ENCODE data around the gene PPP2R5E.

The PPP2R5E gene

DNA sequence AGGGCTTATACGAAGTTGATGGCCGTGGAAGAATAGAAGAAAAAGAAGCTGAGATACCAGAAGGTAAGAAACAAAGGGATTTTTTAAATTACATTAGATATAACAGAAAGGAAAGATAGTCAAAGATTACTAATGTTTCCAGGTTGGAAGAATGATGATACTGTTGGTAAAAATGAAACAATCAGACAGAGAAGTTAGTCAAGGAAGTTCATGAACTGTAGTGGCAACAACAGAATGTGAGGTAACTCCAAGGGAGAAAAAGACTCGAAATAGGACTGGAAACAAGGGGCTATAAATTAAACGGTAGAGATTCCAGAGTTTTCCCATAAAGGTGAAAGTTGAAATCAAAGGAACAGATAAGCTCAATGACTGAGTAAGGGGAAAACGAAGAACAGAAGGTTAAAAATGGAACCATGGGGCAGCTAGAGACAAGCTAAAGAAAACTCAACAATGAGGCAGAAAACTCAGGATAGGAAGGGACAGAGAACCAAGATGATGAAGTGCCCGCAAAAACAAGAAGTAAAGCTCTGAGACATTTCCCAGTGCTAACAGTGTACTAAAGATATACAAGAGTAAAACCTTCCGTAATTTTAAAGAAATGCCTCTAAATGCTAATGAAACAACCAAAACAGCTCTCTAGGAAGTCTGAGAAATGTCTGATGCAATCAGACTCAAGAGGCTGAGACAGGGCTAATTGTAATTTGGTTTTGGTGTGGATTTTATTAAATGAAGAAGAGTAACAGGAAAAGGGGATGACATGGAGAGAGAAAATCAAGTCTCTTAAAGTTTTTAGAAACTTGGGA is 70.0 kb downstream of the PPP2R5E start:
- no peak for DNase-seq (ENCODE audit: low spot score)

DNA sequence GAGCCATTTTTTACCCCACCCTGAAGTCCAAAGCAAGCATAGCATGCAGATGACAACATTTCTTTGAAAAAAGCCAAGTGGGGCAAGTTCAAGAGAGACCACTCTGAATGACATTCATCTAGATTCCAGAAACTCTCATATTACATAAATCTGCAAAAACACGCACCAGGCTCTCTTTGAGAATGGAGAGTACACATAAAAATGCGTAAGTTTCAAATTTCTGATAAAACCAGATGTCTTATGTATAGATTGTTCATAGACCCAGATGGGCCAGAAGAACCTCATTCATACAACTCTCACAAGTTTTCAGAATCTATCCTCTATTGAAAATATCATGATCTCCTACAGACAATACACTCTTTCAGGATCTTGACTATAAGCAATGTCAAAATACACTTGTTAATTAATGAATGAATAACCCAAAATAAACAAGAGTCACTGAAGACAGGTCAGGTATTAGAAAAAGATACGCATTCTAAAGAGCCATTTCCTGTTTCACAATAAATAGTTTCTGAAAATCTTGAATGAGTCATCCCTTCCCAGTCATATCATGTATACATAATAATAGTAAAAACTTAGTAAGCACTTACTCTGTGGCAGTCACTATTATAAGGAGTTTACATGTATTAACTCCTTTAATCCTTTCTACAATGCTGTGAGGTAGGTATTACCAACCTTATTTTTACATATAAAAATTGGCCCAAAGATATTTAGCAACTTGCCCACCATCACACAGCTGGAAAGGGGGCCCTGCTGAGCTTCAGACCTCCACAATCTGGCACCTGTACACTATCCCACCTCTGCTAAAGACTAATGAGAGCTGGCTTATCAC is 72.0 kb downstream of the PPP2R5E start:
- DNase-seq (ENCODE audit: low spot score): no peak

DNA sequence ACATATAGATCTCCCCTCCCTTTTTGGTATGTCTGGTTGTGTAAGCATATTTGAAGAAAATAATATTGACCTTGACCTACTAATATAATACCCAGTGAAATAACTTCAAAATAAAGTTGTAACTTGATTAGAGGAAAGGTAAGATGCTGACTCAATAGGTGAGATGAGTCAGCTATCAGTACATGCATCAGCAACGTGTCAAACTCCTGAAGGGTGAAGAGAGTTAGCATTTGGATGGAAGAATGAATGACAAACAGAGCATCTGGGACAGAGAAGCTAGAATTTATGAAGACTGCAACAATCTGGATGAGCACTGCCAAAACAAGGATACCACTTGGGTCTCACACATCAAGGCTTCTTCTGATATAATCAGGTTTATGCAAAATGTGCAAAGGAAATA is 74.9 kb downstream of the PPP2R5E start:
- DNase-seq (ENCODE audit: low spot score): no peak

DNA sequence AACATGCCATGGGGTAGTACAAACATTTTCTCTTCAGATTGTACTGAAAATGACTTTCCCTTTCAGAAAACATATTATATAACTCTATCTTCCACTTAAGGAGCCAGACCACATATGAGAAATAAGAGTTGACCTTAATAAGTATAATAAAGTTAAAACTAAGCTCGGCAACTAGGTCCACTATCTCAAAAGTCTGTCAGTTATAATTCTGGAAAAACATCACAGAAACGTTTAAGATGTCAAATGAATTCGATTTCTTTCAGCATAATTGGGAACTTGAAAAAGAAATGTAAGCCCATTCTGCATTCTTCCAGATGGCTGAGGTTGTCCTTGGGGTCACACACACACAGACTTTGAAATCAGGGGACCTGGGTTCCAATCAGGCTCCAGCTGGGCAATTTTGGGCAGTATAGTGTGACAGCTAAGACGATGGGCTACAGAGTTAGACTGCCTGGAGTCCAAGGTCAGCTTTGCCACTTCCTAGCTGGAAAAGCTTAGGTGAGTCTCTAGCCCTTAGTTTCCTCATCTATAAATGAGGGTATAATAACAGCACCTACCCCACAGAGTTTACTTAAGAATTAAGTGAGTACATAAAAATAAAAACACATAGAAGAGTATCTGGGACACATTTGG is 75.6 kb downstream of the PPP2R5E start:
- DNase-seq (ENCODE audit: low spot score): no peak

DNA sequence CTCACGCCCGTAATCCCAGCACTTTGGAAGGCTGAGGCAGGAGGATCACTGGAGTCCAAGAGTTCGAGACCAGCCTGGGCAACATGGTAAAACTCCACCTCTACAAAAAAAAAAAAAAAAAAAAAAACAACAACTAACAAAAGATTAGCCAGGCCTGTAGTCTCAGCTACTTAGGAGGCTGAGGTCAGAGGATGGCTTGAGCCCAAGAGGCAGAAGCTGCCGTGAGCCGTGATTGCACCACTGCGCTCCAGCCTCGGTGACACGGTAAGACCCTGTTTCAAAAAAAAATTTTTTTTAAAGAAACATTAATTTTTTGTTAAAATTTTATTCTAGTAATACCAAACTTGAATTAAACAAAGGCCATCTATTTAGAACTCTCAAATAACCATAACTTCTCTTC is 77.8 kb downstream of the PPP2R5E start:
- DNase-seq (ENCODE audit: low spot score): no peak

DNA sequence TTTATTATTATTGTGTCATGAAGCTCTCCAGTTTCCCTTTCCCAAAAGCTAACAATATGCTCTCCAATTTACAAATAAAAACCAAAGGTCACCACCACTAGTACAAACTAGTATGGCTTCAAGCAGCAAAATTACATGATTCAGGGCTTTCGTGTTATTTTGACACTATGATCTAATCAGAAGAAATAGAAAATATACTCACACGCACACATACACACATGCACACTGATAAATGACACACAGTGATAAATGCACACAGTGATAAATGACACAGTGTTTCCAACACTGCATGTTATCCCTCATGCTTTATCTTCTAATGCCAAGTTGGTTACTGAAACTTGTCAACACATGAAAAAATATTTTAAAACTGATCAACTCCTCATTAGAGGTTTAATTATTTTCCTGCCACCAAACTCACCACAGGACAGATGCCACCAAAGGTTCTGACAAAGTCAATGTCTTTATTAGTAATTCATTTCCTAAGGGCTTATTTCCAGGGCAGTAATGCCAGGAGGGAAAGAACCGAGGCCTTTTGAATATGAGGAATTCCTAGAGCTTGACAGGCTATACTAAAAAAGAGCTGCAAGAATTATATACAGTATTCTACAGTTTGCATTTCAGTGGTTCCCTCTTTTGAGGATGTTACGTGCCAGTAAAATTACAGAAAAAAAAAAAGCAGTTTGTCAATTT is 82.4 kb downstream of the PPP2R5E start:
- DNase-seq (ENCODE audit: low spot score): peak; percentile 65

DNA sequence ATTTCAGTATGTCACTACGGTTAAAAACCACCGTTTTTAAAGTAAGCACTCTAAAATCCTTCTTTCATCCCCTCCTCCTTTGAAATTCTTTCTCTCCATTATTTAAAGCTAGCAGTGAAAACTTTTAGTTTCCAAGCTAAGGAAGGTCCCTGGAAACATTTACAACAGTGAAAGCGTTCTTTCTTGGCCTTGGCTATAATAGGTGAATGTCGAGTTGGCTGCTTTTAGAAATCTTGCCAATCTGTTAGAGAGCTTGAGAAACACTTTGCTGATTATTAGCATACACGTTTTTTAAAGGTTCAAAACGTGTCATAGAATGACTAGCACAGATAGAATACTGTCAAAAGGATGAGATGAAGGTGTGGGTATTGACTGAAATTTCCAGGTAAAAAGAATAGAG is 83.4 kb downstream of the PPP2R5E start:
- no peak for DNase-seq (ENCODE audit: low spot score)

DNA sequence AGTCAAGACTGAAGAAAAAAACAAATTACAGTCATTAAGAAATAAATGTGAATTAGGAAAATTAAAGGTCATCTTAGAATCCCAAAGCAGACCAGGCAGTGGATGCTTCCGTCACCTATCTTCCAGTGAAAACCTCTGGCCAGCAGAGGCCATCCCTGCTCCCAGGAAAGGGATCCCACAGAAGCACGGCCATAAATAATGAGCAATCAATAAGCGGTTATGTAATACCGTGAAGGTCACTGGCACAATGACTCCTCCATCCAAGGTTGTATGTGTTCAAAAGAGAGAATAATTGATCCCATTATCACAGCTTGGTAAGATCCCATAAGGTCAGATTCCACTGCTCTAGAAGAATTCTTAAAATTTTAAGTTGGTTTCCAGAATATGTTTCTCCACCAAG is 85.7 kb downstream of the PPP2R5E start:
- DNase-seq (ENCODE audit: low spot score): no peak

DNA sequence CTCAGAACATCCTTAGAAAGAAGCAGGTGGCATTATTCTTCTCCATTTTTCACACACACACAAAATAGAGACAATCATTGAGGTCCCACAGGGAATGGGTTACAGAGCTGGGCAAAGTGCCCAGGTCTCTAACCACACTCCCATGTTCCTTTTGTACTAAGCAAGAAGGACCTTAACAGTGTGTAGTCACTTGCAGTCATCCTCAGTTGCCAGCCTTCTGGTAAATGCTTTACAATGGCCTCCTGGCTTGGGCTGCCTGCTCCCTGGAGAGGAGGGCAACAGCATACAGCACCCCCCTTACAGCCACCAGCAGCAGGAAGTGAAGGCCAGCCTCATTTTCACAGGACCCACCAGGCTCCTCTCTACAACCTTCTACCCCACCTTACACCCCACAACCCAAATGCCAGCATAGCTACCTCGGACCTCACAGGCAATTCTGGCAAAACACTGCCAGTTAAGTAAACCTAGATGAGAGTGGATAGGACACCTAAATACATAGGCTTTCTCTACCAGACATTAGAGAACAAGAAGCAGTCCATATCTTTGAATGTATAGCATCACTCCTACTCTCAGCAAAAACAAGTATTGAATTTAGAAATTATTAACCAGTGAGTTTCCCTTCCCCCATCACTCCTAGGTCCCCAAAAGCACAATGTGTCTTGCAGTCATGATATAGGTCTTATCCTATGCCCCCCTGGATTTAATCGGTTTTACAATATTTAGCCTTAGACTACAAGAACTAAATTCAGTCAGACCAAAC is 88.1 kb downstream of the PPP2R5E start:
- DNase-seq (ENCODE audit: low spot score): peak; percentile 30

DNA sequence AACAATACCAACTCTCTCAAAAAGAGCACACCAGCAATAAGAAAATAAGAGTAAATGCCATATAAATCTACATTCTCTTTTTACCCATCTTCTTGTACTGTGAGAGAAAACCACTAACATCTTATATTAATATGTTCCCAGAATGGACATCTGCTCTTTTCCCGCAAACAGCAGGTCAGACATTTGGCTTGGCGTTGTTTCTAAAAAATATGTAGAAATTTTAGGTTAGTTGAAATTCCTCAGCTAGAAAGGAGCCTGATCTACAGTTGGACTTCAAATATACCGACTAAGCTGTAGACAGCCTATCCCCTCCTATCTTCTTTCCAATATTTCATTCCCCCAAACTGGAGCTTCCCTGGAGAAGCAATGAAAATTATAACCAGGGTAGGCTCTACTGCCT is 88.7 kb downstream of the PPP2R5E start:
- DNase-seq (ENCODE audit: low spot score): no peak

DNA sequence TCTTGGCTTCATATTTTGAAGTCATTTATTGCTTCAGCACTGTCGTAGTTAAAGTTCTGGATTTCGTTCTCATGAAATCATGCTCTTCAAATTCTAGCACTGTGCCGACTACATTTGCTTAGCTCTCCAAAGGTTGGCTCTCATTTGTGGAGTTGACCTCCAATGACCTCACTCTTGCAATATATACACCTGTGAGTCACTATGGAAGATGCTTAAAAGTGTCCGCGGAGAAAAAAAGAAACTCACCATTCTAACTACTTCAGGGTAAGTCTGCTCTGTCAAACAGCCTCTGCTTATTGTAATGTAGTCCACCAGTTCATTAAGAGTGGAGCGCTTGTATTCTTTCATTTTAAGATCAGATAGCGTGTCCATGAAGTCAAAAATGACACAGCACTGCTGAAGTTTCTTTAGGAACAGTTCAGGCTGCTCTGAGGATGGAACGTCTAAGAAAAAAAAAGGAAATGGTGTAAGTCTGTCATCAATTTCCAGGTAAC is 89.7 kb downstream of the PPP2R5E start:
- DNase-seq (ENCODE audit: low spot score): peak; percentile 79

DNA sequence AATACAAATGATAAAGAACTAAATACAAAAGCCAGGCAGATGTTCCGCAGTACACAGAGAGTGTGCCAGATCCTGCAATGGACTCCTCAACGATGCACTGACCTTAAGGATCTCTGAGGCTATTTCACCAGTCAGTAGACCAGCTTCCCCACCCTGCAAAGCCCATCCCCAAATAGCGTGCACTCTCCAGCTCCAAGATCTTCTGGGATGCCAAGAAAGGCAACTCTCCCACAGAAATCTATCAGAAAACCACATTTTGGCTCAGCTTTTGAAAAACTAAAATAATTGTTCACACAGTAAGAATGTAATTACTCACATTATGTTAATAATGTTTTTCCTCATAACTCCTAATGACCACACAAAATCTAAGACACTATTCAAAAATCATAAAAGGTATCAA is 90.4 kb downstream of the PPP2R5E start:
- DNase-seq (ENCODE audit: low spot score): no peak

DNA sequence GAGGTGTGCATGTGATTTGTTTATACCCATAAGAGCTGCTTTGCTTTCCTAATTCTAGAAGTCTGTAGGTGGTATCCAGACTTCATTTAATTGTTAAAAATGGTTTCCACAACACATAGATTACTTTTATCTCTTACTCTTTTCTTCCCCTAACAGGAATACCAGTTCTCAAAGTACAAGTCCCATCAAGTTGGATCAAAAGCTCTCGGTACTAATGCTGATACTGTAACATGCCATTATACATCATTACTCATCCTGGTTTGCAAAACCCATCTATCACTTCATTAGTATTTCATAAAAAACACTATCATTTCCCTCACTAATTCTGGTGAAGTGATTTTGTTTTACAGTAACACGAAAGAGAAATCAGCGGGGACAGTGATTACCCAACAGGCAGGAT is 94.3 kb downstream of the PPP2R5E start:
- DNase-seq (ENCODE audit: low spot score): no peak

DNA sequence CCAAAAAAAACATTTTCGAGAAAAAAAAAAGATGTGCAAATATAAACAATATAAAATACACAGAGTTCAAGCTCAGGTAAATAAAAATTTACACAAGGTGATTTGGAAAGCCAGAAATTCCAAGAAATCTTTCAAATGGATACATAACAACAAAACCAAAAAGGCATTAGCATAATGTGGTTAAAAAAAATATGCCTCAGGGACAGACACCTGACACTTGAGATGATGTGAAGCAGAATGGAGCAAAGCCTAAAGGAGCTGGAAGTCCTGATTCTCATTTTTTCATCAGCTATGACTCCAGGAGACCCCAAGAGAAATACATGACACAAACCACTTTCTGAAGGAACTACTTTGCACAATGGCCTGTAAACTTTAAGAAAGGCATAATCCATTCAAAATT is 98.6 kb downstream of the PPP2R5E start:
- no peak for DNase-seq (ENCODE audit: low spot score)

DNA sequence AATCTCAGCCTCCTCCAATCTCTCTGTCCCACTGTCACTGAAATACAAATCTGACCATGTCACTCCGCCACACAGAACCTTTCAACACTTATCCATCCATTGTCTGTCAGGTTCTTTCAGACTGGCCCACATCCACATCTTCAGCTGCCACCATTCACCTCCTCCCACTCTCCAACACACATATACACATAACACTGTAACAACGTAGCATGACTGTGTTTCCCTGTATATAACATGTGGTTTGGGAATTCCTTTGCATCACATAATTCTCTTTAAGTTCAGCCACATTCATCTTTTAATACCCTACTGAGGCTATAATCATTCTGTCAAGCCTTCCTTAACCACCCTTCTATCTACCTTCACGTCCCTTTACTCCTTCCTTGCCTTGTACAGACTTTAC is 99.2 kb downstream of the PPP2R5E start:
- DNase-seq (ENCODE audit: low spot score): no peak

DNA sequence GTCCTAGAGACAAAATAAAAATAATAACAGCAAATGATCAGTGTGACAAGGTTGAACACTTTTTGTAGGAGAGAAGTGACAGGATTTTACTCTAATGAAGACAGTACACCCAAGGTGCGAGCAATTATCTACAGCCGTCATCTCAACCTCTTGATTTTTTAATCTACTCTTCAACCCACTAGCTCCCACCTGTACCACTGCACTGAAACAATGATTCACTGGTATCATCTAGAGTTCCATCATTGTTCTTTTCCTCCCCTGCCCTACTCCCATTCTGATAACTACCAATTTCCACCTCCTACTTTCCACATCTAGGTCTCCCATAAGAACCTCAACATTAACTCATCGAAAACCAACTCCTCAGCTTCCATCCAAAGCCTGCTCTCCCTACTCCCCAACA is 99.8 kb downstream of the PPP2R5E start:
- DNase-seq (ENCODE audit: low spot score): no peak

DNA sequence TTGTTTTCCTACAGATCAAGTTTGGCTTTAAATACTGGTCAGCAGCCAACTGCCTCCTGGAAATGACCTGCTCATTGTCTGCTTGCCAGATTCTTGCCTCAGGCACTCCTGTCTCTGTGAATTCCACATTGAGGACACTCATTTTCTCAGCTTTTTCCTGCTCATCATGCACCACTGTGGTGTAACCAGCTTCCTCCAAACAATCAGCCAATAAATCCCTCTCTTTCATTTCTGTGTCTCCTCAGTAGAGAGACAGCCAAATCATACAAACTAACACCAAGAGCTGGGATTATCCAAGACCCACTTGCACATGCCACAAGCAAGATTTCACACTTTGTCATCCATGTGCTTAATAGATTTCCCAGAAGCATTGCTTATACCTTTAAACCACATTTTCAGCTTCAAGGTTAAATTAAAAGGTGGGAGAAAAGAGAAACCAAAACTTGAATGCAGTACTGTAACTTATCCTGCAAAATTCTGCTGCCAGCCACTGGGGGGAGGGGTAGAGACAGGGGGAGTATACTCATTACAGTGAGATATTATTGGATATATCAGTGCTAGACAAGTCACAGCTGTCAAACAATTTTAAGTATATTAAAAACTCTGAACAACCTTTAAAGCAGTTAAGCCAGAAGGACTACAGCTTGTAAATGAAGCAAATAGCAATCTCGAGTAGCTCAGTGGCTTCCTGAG is 105.0 kb downstream of the PPP2R5E start:
- peak; percentile 50 for DNase-seq (ENCODE audit: low spot score)

DNA sequence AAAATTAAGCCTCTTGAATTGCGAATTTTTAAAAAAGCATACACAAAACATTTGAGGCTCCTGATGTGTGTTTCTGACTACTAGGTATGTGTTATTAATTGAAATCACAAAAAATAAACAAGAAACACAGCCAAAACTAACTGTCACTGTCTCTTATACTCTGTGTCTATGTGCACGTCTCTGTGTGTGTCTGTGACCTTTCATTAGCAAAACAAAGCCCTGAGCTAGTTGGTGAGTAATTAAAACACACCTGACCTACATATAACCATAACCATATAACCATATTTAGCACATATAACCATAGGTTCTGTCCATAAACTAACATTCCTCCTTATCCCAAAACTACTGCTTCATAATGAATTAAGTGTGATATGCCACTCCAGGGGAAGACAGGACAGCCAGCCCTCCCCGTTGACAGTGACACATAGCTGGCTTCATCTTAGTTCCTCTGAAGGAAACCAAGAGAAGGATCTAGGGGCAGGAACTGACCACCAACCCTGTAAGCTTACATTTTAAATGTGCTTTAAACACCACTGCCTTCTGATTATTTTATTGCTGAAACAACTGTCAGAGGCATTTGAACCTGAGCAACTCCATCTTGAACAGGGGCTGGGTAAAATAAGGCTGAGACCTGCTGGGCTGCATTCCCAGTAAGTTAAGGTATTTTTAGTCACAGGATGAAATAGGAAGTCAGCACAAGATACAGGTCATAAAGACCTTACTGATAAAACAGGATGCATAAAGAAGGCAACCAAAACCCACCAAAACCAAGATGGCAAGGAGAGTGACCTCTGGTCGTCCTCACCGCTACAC is 106.7 kb downstream of the PPP2R5E start:
- DNase-seq (ENCODE audit: low spot score): no peak

DNA sequence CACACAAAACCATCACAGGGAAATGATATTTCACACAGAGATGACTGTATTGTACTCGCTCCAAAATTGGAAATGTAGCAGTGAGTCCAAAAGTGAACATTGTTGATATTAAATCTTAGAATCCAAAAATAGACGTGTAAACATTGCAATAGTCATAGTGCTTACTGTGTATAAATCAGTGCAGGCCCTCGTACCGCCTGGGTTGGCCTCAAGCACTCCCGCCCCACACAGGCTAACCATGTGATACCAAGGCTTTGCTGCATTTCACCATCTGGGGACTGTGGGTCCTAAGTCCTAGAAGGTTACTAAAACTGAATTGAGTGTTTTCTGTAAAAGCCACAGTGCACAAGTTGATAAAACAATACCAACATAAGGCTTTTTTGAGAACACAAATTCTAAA is 107.3 kb downstream of the PPP2R5E start:
- no peak for DNase-seq (ENCODE audit: low spot score)

DNA sequence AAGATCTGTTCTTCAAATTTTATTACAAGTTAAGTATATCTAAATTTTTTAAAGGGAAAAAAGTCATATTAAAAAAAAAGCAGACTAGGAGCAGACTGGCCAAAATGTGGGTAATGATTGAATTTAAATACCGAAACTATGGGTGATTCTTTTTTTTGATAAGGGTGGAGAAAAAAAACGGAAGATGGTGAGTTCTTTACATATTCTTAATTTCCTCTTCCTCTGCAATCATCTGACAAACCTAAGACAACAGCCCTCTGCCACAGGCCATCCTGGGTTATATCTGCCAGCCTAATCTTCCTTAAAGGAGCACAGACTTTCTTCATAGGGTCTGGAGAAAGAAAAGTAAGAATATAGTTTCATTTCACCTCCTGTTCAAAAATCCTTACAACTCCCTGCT is 108.0 kb downstream of the PPP2R5E start:
- no peak for DNase-seq (ENCODE audit: low spot score)

Data from hematopoietic multipotent progenitor cell treated with erythropoietin and hydrocortisone succinate and interleukin-3 and kit ligand, for 15 days (in vitro differentiated cells).